Kidney tubule cell (primary cell): ENCODE results near the gene LYSMD1.
A peak's percentile ranks its signal among the peaks of the same experiment; 100 is the strongest.

Source experiments
- DNase-seq: peaks from one replicate; pipeline ENCODE4 v3.0.0-alpha.2; 2018; ENCODE audit warnings: low spot score

Gene LYSMD1

DNA sequence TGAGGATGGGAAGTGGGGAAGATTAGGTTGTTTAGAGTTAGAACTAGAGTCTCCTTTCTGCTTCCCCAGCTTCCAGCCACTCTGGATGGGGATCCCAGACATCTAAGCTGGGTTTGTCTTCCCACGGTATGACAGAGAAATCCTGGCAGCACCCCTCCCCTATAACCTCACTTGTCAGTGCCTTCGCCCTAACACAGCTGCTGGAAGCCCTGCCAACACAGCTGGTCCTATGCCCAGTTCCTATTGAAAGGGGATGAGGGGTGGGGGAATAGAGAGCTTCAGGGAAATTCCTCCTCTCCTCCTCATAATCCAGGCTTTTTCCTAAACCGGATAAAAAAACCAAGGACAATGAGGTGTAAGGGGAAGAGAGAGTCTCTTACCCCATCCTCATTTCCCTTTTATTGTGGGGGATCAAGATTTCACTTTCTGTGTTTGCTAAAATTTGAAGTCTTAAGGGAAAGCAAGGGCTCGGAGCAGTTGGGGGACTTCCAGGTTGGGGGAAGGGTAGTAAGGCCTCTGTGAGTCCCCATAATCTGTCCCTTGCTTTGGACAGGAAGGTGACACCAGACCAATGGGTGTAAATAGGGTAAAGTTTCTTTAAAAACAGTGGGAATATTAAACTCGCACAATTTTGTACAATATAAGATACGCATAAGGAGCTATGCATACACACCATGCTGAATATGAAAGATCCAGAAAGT is 9.5 kb upstream of the LYSMD1 start:
- DNase-seq: no peak

DNA sequence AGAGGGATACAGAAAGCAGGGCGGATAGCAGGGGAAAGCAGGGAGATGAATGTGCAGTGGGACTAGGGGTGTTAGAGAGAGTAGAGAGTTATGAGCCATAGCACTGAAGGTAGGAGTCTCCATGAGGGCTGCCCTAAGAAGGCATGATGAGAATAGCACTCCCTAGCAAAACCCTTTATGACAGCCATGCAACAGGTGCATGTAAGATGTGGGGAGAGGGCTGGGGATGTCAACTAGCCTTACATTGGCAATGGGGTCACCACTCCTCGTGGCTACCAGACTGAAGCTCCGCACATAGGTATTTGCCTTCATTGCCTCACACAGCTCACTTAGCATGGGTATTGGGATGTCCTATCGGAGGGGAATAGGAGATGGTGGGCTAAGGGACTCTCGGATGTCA is 5.5 kb upstream of the LYSMD1 start:
- no peak for DNase-seq

DNA sequence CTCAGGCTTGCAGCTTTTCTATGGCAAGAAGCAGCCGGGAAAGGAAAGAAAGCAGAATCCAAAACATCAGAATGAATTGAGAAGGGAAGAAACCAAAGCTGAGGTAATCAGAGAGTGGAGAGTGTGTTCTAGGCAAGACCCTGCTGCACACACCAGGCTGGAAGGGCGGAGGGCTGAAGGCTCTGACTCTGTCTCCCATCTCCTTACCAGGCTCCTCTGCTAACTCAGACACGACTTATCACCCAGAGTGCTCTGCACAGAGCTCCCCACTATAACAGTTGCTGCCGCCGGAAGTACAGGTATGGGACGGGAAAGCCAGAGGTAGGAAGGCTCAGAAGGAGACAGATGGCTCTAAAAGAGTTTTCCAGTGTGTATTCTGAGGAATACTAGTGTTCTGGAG is 1.4 kb upstream of the LYSMD1 start:
- no peak for DNase-seq

DNA sequence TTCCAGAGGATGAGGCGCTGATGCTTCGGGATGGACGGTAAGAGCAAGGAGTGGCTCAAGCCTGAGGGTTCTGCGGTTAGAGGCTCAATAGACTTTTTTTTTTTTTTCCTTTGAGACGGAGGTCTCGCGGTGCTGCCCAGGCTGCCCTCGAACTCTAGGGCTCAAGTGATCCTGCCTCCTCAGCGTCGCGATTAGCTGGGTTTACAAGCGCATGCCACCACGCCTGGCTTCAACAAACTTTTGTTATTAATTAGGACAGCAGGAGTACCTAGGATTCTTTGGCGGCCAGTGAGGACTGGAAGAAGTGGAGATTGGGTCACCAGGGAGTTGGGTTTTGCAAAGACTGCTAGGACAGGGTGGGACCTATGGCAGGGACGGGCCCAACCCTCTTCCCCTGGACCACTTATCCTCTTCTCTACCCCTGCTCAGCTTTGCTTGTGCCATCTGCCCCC is 829 bp upstream of the LYSMD1 start:
- DNase-seq: peak; percentile 70

DNA sequence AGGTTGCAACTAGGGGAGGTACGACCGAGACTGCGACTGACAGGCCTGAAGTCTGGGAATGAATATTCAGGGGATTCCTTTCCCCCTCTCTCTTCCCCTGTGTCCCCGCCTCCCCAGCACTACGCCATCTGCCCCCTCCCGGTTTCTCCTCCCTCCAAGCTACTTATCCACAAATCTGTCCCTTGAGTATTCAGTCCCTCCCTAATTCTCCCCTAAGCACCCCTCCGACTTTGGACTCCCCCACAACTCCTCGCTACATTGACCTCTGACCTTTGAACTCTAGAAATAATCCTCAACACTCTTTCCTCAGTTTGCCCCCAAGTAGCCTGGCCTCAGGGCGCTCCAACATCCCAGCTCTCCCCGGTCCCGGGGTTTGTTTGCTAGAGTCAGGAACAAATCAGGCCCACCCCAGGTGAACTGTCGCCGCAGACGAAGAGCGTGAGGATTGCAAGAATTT is 393 bp downstream of the LYSMD1 start:
- DNase-seq: peak; percentile 45

DNA sequence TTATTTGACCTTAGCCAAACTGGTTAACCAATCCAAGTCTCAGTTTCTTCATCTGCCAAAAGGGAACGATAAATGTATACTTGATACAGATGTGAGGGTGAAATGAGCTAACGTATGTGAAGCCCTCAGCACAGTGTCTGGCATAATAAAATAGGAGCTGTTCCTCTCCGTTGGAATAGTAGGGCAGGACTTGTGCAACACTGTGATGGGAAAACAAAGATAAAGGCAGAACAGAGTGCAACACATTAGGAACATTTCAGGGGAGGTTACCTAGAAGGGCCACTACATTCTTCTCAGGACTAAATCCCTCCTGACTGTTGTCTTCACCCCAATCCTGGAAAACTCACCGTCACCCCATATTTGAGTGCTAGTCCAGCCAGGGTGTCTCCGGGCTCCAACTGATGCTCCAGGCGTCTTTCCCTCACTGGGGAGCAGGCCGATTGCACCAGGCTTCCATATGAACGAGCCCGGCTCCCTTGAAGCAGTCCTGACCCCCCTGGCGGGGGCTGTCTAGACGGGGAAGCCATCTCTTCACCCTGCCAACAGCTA is 896 bp downstream of the LYSMD1 start:
- DNase-seq: no peak

DNA sequence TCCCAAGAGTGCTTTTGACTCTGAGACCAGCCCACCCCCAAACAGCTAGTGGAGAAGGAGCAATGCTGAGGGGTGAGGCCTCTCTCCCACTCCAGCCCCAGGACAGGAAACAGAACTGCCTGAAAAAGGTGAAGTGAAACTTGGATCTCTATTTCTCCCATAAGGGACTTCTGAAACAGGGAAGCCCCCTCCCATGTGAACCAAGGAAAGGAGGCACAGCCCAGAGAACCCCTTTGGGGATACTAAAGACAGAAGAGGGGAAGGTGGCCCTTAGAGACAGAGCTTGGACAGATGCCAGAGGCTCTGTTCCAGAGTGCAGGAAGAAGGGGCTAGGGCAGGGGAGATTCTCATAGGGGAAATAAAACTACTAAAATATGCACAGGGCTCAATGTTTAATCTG is 6.3 kb downstream of the LYSMD1 start:
- no peak for DNase-seq

DNA sequence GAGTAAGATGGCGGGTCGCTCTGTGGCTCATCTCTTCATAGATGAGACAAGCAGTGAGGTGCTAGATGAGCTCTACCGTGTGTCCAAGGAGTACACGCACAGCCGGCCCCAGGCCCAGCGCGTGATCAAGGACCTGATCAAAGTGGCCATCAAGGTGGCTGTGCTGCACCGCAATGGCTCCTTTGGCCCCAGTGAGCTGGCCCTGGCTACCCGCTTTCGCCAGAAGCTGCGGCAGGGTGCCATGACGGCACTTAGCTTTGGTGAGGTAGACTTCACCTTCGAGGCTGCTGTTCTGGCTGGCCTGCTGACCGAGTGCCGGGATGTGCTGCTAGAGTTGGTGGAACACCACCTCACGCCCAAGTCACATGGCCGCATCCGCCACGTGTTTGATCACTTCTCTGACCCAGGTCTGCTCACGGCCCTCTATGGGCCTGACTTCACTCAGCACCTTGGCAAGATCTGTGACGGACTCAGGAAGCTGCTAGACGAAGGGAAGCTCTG is 6.9 kb downstream of the LYSMD1 start:
- no peak for DNase-seq

DNA sequence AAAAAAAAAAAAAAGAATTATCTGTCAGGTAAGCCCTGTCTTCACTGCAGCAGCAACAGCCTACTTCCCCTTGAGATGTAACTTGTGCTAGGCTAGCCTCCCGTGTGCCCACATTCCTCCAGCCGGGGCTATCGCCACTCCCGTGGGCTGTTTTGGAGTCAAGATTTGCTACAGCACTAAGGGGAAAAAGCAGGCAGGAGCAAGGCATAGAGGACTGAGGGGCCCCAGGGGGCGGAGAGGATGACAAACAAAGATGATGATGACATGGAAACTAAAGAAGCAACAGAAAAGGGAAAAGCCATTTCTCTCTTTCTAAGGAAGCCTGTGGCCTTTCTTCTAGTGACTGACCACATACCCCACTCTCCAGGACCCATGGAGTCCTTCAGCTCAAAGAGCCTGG is 7.4 kb downstream of the LYSMD1 start:
- DNase-seq: no peak

DNA sequence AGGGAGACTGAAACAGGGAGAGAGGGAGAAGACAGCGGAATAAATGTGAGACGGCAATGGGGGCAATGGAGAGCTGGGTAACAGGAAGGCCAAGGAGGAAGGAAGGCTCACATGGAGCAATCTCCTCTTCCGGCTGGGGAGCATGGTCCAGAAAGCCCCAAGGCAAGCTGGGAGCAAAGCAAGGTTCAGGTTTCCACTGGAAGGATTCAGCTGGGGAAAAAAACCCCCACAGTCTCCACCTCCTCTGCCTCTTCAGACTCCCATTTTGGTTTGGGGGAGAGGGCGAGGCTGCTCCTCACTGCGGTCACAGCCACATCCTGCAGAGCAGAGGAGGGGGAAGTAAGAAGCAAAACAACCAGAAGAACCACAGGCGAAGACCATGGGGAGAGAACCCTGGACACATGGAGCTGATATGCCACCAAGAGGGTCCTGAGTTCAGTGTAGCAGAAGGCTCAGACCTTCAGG is 8.6 kb downstream of the LYSMD1 start:
- no peak for DNase-seq

DNA sequence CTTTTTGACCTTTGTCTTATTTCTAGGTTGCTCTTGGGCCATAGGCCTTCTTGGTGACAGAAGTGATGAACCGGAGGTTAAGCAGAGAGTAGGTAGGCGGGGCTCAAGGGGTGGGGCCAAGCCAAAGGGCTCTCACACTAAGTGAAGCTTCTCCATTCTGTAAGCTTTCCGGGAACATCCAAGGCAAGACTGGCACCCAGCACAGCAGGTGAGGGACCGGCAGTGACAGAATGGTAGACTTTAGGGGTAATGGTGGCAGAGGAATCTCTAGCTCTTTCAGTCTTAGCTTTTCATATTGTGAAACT is 9.2 kb downstream of the LYSMD1 start, which contains the start of gene TNFAIP8L2:
TNFAIP8L2 (plus strand) TSS at position 135 of the 305 bp plus-strand sequence. CDS start 2,049 bp downstream, outside the sequence.
- no peak for DNase-seq

DNA sequence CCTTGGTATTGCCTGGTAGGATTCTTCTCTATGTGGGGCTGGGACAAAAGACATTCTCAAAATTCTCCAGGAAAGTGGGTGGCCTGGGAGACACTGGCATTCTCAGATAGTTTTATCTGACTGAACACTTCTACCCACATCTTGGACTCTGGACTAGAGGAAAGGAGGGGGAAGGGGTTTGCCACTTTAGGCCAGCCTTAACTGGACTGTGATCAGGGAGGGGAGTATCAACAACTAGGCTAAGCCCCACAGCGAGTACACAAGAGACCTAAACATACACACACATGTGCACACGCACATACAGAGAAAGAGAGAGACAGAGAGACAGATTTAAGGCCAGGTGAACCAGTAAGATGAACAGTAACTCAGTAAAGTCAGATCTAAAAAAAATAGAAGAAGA is 18.0 kb downstream of the LYSMD1 start:
- no peak for DNase-seq

DNA sequence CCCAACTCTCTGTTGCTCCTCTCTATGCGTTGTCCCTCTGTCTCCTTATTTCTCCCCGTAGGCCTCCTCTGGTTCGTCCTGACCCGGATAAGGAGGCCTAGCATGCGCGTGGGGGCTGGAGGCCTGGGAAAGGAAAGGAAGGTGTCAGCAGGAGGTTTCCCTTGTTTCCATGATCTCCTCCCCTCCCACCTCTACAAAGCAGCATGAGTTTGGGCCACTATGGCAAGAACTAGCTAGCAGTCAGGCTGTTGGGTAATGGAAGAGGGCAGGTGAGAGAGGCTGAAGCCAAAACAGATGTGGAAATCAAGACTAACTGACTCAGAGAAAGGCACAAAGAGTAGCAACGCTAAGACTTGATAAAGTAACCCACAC is 18.6 kb downstream of the LYSMD1 start:
- DNase-seq: peak; percentile 21

DNA sequence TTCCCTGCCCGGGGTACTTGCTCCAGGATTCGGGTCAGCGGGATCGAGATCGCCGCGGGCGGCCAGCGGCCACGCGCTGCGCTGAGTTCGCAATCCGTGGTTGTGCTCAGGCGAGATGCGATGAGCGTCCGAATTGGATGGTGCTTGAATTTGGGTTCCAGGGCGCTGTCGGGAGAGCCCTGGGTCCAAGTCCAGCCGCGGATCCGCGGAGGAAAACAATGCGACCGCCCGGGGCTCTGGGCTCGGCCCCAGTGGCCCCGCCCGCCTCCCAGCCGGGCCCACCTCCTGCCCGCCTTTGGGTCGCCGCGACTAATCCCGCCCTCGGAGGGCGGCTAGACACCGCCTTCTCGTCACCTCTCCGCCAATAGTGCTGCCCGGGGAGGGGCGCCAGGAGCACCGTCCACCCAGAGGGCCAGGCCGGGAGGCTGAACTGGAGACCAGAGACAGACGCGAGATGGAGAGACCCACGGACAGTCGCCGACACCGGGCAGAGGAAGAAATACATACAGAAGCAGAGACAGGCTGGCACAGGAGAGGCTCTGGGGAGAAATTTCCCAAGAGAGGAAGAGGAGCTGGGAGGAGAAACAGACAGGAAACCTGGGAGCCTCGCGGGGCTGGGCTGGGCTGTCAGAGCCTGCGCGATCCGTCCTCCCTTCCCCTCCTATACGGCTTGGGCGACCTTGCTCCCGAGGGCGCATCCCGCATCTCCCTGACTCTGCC is 19.1 kb downstream of the LYSMD1 start, which contains the start of gene SEMA6C:
SEMA6C (minus strand) TSS at position 220 of the 720 bp plus-strand sequence. CDS start 4,010 bp downstream, outside the sequence.
- peak; percentile 93 for DNase-seq

DNA sequence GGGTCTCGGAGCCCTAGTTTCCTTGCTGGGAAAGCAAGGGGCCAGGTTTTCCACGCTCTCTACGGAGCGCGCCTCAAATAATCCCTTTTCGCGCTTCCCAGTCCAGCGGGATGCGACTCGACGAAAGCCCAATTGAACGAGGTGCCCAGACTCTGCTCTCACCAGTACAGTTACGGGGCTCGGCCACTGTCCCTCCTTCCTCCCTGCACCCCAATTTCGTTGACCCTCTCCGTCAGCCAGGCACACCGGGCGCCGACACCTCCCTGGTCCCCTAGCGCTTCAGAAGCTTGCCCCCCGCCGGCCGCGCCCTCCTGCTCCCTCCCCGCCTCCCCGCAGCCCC is 19.7 kb downstream of the LYSMD1 start:
- no peak for DNase-seq

DNA sequence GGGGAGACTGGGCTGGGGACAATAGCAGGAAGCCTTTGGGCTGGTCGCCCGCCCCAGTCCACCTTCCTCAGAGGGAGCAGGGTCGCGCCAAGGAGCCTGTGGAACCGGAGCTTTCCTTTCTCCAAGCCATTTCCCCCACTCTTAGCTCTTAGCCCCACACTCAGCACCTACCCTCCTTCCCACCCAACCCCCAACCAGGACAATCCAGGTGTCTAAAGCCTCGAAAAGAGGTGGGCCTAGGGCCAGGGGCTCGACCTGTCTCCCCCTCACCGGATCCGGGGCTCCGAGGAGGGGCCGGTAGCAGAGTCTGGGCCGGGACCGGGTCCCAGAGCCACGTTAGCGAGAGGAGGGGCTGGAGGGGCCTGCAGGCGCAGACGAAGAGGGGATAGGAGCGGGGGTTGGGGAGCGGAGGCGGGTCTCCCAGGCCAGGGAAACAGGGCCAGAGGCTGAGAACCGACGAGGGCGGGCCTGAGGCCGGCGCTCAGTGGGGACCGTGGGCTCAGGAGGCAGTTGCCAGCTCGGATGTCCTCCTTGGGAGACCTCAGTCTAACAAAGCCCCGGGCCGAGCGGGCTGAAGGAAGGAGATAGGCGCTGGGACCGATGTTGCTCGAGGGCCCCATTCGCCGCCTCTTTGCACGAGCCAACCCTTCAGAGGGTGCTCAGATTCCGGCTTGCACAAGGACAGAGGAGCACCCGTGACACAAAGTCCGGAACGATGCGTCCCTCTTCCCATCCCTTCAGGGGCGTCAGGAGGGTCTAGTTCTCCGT is 20.2 kb downstream of the LYSMD1 start:
- DNase-seq: no peak

DNA sequence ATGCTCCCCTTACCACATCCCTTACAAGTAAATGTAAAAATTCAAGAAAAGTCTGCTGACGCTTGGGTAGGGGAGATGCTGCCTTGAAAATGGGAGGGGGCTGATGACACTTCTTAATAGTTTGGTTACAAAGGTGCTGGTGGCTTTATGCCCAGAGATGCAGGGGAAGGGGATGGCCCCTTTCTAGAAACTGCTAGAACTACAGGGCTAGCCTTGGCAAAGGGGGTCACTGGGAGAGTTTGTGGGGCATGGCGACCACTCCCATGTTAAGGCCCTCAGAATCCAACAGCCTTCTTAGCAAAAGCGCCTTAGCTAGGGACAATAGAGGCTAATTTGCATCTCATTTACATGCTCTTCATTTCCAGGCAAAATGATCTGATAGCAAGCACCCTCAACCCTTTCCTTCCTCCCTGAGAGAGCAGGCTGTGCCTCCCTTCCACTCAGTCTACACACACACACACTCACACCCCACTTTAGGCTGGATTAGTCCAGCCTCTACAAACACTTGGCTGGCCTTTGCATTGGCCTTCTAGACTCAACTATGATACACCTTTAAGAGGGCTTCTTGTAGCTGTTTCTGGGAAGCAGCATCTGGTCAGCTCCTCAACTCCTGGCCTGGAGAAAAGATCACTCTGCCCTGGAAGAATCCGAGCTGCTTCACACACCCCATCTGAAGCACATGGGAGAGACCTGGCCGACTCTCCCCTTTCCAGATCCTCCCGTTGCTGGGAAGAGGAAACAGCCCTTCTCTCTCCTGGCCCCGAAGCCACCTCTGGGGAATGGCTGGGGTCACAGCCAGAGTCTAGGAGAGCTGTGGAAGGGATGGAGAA is 21.0 kb downstream of the LYSMD1 start:
- no peak for DNase-seq

DNA sequence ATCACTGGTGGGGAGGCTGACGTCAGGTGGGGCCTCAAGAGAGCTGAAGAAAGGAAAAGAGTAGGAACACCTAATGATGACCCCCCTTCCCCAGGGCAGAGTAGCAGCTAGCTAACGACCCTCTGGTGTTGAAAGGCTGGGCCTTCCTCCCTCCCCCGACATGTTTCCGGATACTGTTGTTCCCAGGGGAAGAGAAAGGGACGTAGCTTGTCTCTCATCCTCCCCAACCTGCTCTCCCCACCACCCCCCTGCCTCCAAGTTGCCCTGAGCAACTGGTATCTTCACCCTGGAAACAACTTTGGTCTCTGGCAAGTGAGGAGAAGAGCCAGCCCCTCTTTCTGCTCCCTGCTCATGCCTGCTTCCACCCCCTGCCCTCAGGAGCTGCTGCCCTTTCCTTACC is 21.7 kb downstream of the LYSMD1 start:
- DNase-seq: no peak

DNA sequence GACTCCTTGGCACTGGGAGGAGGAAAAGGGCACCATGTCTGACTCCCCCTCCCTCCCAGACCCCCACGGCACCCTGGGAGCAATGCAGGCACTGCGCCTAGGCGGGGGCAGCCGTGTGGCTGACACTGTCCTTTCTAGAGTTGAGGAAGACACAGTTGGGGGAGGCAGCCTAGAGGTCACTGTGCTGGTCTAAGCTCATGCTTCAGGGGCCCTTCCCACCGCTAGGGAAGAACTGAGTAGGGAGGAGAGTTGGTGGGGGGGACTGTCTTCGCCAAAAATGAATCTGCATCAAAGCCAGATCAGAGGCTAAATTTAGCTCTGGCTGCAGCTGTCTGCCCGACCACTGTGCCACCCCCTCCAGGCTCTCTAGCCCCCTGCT is 22.7 kb downstream of the LYSMD1 start:
- no peak for DNase-seq

DNA sequence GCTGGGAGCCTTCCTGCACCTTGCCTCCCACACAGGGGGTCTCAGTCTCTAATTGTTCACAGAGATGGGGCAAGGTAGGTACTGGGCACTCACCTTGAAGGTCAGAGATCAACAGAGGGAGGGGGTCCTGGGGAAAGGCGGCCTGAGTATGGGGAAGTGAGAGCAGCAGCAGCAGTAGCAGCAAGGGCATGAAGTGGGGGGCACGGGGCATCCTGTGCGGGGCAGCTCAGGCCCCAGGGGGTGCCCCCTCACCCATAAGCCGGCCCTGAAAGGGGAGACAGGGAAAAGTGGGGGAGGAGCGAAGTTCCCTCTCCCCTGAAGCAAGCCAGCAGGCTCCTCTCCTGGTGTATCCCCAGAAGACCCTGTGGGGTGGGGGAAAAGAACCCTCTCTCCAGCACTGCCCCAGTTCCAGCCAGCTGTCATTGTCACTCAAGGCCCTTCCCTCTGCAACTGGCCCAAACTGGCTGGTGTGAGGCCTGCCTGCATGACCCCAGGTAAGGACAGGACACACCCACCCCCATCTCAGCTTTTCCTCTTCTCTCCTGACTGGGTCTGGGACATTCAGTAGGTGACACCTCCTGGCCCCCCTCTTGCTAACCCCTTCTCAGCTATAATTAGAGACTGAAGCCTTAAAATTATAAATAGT is 23.2 kb downstream of the LYSMD1 start:
- DNase-seq: no peak

DNA sequence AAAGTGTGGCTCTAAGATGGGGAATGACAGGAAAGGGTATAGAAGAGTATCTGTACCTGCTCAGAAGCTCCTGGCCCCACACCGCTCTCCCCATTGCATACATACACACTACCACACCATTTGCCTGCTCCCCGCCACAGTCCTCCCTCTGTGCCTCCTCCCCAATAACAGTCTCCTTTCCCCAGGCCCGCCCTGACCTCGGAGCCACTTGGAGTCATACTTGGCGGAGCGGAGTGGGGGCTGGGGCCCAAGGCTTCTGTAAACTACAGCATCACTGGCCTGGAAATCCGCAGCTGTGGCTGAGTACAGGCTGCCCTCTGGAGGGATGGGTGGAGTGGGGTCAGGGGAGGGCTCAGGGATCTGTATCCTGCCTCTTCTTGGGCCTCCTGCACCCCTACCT is 27.9 kb downstream of the LYSMD1 start:
- DNase-seq: no peak
